SIG-M5 (cell line): ENCODE results near the gene LPP.

Source experiments
- DNase-seq: peaks from one replicate; lab custom pipeline; 2025; lab: John Stamatoyannopoulos, UW

Gene LPP

DNA sequence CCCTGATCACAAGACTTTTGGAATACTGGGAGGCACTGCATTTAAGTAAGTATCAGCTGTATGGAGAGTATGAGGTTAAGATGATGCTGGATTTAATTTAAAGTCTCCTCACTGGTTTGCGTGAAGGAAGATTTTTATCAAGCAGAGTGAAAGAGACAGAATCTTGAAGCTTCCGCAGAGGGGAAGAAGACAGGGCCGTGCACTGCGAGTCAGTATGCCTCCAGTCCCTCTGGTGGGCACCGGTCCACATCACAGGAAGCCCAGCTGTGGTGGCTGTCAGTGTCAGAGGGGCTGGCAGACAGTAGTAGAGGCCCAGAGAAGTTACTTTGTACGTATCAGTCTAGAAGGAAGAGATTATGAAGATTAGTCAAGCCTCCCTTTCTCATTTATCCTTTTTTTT lies 638.8 kb downstream of the LPP start:
- no peak for DNase-seq

DNA sequence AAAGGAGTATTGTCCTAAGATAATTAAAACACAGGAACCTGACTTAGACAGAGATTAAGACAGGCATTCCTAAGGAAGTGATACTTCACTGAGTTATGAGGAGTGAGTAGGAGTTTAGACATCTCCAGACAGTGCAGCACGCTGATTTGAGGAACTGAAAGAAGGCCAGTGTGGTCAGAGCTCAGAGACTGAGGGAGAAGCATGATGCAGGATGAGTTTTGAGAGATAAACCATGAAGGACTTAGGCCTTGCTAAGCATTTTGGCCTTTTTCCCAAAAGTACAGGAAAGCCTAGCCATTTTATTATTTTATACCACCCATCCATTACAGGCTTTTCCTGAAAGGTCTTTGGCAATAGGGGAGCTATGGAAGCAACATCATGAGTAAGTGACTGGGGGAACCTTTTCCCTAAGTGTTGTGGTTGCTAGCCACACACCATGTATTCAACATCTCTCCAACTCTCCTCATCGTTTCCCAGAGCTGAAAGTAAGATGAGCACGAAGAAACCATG lies 642.2 kb downstream of the LPP start:
- DNase-seq, result peak; percentile 84

DNA sequence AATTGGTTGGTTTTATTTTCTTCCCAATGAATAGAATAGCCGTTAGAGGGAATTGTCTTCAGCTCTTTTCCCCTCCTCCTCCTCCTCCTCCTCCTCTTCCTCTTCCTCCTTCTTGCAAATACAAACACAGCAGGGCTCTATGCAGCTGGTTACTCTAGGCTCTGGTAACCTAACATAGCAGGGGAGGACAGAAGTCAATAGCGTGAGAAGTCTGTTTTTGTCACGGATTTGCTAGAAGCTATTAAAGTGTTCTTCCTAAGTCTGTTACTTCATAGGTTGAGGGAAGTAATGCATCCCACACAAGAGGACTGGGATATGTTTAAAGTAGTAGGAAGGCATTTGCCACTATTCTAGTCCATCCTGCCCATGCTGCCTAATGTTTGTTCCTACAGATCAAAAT lies 643.1 kb downstream of the LPP start:
- no peak for DNase-seq

DNA sequence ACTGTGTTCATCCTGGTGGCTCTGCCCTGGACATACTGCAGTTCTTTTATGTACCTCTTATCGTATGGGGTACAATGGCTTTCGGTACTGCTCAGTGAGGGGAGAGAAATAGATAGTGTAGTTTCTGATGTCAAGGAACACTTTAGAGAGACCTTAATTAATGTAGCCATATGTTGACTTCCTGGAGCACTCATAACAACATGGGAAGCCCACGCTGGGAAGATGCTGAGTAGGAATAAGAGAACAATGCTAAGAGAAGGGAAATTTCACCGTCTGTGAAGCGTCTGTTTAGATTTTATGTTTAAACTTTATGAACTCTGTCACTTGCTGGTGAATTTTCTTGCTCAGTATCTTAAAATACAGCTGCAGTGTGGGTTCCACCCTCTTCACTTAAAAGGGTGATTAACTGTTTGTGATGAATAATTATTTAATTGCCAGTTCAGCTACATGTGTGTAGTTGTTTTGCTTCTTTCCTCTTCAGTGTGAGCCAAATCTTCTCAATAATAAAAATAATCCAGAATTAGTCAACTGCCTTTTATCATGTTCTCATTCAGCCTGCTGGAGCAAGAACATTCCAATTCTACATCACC lies 644.7 kb downstream of the LPP start:
- DNase-seq, result no peak

DNA sequence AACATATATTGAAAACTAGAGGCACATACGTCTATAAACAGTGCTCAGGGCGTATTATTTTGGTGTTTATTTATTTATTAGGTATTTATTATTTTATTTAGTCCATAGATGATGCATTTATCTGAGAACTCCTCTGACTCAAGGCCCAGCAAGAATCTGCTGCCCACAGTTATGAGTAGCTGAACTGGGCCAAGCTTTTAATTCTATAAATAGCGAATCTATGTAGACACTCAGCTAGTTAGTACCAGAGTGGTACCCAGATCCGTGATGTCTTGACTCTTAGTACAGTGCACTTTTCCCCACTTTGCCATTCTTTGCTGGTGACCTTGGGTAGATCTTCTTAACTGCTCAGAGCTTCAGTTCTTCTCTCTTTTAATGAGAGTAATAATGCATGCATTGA lies 647.4 kb downstream of the LPP start:
- no peak for DNase-seq

DNA sequence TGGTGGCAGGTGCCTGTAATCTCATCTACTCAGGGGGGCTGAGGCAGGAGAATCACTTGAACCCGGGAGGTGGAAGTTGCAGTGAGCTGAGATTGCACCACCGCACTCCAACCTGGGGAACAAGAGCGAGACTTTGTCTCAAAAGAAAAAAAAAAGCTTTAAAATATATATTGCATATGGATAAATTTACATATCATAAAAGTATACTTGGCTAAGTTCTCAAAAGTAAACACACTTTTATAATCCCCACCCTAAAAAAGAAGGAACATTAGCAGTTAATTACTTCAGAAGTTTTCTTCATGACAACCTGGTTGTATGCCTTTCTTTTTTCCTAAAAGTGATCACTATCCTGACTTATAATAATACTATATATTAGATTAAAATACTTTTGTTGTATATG lies 648.7 kb downstream of the LPP start:
- DNase-seq, result no peak

DNA sequence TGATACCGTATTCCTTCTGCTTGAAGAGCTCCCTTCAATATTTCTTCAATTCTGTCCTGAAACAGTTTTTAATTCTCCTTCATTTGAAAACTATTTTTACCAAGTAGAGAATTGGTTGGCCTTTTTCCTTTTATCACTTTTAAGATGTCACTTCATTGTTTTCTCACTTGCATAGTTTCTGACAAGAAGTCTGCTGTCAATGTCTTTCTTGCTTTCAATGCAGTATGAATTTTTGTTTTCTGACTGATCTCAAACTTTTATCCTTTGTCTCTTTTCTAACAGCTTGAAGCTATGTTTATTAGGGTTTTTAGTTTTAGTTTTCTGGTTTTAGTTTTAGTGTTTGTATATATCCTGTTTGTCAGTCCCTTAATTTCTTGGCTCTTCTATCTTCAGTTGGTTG lies 653.0 kb downstream of the LPP start:
- no peak for DNase-seq

DNA sequence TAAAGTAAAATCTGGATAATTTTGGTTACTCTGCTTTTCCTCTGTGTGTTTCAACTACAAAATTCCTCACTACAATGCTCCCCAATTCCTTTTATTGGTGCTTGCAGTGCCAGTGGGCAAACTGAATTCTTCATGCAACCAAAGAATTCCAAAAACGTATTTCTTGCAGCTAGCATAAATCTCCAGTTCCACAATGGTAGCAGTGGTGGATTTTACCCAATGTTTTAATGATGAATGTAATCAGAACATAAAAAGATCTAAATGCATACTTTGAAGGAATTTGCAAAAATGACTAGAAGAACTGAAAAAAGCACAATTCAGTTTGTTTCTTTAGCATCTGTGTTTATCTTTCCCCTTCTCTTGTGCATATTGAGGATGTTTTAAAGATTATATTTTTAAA lies 658.2 kb downstream of the LPP start:
- DNase-seq, result no peak

DNA sequence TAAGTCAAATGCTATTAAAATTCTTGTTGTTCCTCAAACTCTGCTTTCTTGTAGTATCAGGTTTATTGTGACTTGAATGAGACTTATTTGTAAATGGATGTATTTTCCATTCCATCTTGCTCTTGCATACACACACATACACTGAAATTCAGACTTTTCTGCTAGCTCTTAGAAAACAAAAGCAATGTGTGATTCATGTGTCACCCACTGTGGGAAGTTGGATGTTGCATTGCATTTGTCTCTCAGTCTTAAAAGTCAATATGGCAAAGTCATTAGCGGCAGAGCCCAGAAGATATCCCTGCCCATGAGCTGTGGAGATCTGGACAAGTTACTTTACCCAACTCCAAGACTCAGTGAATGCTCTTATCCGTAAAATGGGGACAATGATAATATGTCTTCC lies 660.6 kb downstream of the LPP start:
- DNase-seq, result no peak

DNA sequence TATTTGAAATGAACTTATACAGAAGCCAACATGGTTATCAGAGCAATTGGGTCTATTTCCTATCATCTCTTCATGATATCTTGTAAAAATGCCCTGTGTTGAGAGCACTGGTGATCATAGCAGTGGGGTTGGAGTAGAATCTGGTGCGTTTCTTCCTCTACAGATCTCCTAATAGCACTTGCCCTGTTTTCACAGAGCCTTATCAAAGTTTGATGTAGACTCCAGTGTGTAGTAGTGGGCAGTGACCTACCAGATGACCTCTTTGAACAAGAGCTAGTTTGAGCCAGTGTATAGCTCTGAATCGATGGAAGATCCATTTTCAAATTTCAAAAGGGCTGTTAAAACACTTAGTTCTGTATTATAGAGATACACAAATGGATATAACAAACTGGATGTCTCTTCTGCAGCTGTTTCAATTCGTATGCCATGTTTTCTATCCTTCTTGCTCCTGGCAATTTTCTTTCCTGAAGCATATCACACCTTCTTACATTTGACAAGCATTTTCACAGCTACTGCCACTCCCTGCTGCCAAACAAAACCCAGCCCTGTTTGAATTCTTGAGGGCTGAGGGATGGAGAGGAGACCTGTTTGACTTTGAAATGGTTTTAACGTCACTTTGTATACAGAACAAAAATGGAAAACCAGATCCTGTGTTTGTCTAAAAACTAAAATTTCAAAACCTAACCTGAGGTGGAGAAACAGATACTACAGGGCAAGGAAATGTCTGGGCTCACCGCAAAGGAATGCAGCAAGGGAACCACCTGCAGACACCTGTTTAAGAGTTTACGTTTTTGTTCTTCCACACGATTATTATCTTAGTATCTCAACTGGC lies 663.4 kb downstream of the LPP start:
- DNase-seq, result no peak

DNA sequence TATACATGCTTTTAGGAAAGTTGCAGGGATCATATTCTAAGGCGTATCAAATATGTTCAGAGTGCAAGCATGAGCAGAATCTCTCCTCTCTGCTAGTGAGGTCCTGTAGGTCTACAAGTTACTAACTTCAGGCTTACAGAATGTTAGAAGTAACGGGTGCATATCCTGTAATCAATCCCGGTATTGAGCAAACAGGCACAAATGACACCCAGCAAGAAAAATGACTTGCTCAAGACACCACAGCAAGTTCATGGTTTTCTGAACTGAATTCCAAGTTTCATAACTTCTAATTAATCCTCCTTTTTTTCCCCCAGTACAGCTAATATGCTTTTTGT lies 663.9 kb downstream of the LPP start:
- DNase-seq, result no peak

DNA sequence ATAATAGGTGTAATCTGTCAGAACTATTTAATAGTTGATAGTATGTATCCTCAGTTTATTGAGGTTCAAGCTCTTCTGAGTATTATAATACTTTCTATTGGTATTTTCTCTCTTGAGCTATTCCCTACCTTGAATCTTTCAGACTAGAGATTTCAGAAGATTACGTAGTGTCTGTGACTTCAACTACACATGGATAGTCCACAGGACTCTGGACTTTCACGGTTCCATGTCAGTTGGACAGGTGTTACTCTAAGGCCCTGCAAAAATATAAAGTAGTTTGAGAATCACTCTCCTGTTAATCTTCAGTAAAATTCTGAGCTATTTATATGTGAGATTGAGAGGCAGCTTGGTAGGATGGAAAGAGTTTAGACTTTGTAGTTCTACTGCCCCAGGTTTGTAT lies 664.3 kb downstream of the LPP start:
- DNase-seq, result no peak

DNA sequence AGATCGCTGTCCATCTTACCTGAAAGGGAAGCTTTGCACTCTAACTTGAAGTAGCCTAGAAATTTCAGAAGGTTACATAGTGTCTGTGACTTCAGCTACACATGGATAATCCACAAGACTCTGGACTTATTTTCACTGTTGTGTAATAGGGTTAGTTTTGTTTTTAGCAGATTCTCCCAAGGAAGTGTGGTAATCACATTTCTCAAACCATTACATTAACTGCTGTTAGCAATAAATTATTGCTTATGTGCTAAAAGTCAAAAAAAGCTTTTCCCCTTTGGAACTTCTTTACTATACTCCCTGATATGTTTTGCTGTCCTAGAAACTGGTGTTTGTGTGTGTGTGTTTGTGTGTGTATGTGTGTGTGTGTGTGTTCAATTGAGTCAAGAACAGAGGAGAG lies 666.0 kb downstream of the LPP start:
- DNase-seq, result peak; percentile 27

DNA sequence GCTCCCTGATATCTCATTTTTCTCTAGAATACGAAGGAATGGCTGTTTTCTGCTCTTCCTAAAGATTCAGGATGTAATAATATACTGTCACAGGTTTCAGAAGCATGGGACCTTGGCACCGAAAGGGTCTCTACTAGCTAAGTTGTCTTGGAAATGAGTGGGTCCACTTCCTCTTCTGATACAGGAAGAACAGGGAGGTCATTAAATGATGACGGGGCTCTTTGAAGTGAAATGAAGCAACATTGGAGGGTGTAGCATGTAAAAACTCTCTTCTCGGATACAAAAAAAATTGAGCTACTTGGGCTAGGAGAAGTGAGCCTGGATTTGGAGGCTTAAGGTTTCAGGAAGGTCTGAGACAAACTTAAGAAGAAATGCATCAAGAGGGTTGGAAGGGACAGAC lies 668.0 kb downstream of the LPP start:
- DNase-seq, result peak; percentile 72

DNA sequence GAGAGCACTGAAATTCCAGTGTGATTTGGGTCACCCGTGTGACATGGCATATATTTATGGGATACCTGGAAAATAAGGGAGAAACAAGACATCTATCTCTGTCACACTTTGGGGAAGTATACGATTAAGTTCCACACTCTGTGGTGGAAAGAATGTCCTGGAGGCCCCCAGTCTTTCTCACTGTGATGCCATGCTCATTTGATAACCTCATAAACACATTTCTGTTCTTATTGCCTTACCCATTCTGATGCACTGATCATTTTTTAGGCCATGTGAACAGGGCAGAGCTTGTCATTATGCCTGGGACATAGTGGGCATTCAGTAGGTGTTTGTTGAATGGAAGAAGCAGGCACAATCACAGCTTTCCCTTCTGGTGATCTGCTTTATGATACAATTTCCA lies 668.5 kb downstream of the LPP start:
- no peak for DNase-seq

DNA sequence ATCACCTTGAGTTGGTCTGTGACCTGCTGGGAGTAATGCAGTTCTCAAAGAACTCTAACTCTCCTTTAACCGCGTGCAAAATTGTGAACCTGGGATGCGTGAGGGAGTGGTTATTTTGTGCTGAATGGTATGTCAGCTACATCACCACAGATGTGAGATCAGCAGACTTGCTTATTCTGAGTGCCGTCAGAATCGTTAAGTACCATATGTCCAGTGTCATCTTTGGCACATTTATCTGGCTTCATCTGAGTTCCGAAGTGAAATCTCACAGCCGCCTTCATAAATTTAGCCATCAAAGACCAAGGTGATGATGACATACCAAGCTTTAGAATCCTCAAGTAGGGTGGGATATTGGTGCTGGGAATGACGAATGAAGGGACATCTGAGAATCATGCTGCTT lies 670.6 kb downstream of the LPP start:
- DNase-seq, result no peak

DNA sequence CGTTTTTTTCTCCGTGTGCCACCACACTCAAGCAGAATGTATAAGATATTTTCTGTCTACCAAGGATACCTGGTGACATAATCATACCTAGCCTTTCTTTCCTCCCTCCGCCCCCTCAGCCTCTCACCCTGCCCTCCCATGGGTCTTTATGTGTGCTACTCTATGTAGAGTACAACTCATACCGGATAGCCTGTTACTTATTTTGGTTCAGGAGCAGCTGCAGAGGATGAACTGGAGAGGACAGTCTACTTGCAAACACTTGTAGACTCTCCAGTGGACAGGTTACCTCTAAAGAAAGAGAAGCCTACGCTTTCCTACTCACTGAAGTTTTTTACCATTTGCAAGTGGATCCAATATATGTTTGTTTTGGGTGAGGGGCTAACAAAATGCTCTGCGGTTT lies 671.9 kb downstream of the LPP start:
- DNase-seq, result no peak

DNA sequence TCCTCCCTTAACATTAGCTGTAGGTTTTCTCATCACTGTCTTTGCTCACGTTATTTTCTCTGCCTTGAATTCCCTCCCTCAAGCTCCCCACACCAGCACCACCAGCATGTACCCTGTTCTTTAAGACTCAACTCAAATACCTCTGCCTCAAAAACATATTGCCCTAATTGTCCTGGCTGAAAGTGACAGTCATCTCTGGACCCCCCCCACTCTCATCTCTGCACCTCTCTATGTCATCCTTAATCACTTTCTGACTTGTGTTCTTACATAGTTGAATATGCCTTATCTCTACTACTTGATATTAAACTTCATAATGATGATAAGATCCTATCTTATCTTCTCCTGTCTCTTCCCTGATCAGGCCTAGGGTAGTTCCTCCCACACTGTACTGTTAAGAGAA lies 672.6 kb downstream of the LPP start:
- DNase-seq, result no peak

DNA sequence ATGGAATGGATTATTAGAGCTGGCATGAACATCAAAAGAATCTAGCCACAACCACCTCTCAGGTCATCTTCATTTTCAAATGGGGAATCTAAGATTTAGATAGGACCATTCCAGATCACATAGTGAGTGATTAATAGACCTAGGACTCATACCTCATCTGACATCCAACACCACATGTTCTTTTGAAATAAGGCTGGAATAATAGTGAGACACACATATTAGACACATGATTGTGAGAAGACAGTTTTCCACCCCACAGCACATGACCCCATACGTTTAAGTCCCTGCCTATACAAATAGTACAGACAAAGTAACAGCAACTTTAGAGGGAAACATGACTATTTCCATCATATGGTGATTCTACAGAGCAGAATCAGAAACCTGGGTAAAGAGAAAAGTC lies 673.1 kb downstream of the LPP start:
- DNase-seq, result no peak

DNA sequence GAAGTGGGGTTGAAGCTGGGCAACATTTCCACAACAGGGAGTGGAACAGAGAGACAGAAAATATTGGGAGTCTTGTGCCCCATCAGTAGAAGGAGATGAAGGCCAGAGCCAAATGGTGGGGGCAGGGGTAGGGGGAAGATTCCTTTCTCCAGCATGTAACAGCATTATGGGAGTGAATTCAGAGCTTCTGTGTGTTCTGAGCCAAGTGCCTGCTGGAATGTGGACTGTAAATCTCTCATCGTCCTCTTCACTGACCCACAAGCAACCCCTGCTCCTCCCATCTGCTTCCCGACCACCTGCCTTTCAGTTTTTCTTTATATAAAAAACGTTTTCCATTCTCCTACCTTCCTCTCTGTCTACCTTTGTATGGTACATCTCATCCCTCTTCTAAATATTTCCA lies 673.6 kb downstream of the LPP start:
- DNase-seq, result no peak

DNA sequence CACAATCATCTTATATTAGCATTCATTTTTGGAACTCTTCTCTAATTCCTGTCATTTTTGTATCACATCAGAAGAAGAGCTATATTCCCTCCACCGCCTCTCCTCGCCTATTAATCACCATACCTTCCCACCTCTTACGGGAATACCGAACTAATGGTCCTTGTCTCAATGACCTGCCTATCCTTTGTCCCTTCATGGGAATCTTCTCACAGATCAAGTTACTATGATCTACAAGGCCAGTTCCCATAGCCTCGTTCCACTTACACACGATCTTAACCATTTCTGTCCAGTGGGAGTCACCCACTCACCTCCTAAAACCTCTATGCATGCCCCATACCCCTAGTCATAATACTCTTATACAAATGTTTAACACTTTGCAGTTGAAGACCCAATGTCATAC lies 675.2 kb downstream of the LPP start:
- DNase-seq, result no peak

DNA sequence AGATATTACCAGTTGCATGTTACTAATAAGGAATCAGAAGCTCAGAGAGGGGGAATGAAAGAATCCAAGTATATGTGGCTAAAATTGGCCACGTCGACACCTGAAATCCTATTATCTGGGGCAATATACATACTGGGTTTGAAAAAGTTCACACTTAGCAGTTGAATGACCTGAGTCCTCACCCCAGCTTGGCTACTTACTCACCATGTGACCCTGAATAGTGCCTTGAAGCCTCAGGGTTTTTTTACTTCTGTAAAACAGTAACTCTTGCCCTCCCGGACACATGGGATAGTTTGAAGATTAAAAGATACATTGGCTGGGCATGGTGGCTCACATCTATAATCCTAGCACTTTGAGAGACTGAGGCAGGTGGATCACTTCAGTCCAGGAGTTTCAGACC lies 675.6 kb downstream of the LPP start:
- DNase-seq, result no peak

DNA sequence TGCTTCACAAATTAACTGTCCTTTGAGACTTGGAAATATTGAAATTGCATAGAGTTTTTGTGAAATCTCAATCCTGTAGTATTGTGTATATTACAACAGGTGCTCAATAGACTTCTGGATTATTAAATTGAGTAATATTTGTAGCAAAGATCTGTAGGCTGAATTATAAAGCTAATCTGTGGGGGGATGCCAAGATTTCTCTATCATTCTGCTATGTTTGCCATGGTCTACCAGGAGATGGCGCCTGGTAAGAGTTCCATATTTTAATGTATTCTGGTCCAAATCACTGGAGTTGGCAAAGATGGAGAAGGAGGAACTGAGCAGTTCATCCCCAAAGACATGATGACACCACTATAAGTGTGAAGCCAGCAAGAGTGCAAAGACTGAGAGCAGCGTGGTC lies 676.9 kb downstream of the LPP start:
- no peak for DNase-seq

DNA sequence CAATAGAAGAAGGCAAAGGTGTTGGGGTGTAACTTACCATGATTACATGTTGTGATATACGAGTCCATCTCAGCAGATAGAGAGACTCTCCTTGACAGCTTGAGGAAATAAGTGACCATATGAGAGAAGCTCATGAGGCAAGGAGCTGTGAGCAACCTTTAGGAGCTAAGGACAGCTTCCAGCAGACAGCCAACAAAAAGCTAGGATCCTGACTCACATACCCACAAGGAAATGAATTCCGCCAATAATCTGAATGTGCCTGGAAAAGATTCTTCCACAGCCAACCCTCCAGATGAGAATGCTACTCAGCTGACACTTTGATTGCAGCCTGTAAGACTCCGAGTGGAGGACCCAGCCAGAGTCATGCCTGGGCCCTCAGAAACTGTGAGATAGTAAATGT lies 678.2 kb downstream of the LPP start:
- DNase-seq, result no peak
